H1 (cell line): Measurements from ENCODE around the gene ASB13. TPM values are rescaled to one million over a fixed set of nuclear protein-coding genes. Genes with fewer than 3 reads are reported as not detected.

Experiments
- ATF3 ChIP-seq: IDR thresholded peaks from 2 replicates; pipeline ENCODE4 v1.6.1; 2011; ENCODE audit warnings: low read depth, mild to moderate bottlenecking, low read length; ENCODE audit not compliant: insufficient read depth
- BRCA1 ChIP-seq: IDR thresholded peaks from 2 replicates; pipeline ENCODE4 v1.6.1; 2012; ENCODE audit warnings: low read depth, low read length, improper control_type of control experiment
- CHD2 ChIP-seq: IDR thresholded peaks from 2 replicates; pipeline ENCODE4 v1.6.1; 2012; ENCODE audit warnings: low read length, improper control_type of control experiment
- CREB1 ChIP-seq: IDR thresholded peaks from 2 replicates; pipeline ENCODE4 v1.6.1; 2012; ENCODE audit warnings: inconsistent platforms
- CTCF ChIP-seq, 3 experiments: IDR thresholded peaks; 1 replicate in 2 of 3; 2 replicates in 1 of 3; pipeline versions ENCODE4 v1.5.1 to v1.6.1; 2011; ENCODE audit warnings: low read length in 3 of 3, mild to moderate bottlenecking in 3 of 3, inconsistent platforms in 2 of 3, low read depth in 1 of 3, moderate library complexity in 1 of 3; ENCODE audit not compliant: insufficient read depth in 1 of 3; ENCODE audit errors: control extremely low read depth in 1 of 3
- FOSL1 ChIP-seq: IDR thresholded peaks from 2 replicates; pipeline ENCODE4 v1.6.1; 2011; ENCODE audit warnings: mild to moderate bottlenecking, low read depth, low read length, moderate library complexity; ENCODE audit not compliant: insufficient read depth
- HDAC2 ChIP-seq, 2 experiments: fragments of 300-600 bp in 1 of 2; sonication (generic) in 1 of 2; IDR thresholded peaks; 2 replicates each; pipeline ENCODE4 v1.6.1; 2011 to 2012; ENCODE audit warnings: low read depth in 2 of 2, low read length in 2 of 2, mild to moderate bottlenecking in 2 of 2, moderate library complexity in 2 of 2, borderline replicate concordance in 1 of 2, inconsistent platforms in 1 of 2
- JUND ChIP-seq: IDR thresholded peaks from 2 replicates; pipeline ENCODE4 v1.6.1; 2011; ENCODE audit warnings: mild to moderate bottlenecking, improper control_type of control experiment, low read length
- KDM1A ChIP-seq: fragments of 200-600, 300-600 bp; sonication (generic); IDR thresholded peaks from 2 replicates; pipeline ENCODE4 v1.7.1; 2016; ENCODE audit warnings: mild to moderate bottlenecking, low read length, borderline replicate concordance
- NRF1 ChIP-seq: IDR thresholded peaks from 2 replicates; pipeline ENCODE4 v1.6.1; 2011; ENCODE audit warnings: mild to moderate bottlenecking, low read depth, low read length, improper control_type of control experiment
- RNF2 ChIP-seq: fragments of 200-900, 300-1000 bp; sonication (generic); IDR thresholded peaks from 2 replicates; pipeline ENCODE4 v1.7.1; 2016; ENCODE audit warnings: borderline replicate concordance, low read depth, mild to moderate bottlenecking, antibody characterized with exemption, low read length; ENCODE audit not compliant: poor library complexity, severe bottlenecking; ENCODE audit errors: missing control alignments
- SIN3A ChIP-seq, 2 experiments: IDR thresholded peaks in 1 of 2; conservative IDR thresholded peaks in 1 of 2; 2 replicates each; pipeline ENCODE4 v1.6.1; 2011 to 2012; ENCODE audit warnings: low read length in 2 of 2, improper control_type of control experiment in 1 of 2, low read depth in 1 of 2, mild to moderate bottlenecking in 1 of 2
- SIRT6 ChIP-seq: IDR thresholded peaks from one replicate; pipeline ENCODE4 v1.7.1; 2012; ENCODE audit warnings: low read length, inconsistent platforms
- SP2 ChIP-seq: IDR thresholded peaks from 2 replicates; pipeline ENCODE4 v1.6.1; 2012; ENCODE audit warnings: mild to moderate bottlenecking, low read length, inconsistent platforms
- TAF1 ChIP-seq: IDR thresholded peaks from 2 replicates; pipeline ENCODE4 v1.6.1; 2011; ENCODE audit warnings: mild to moderate bottlenecking, low read depth, low read length
- TBP ChIP-seq: IDR thresholded peaks from 2 replicates; pipeline ENCODE4 v1.6.1; 2011; ENCODE audit warnings: low read depth, low read length, improper control_type of control experiment
- polyA plus RNA-seq, 7 experiments: library from polyadenylated mRNA; depleted of rRNA in 3 of 7; stranded (reverse) in 5 of 7; unstranded in 2 of 7; fragments of >200 nt in 5 of 7; fragments of 200-250 nt in 2 of 7; gene quantifications; 1 replicate in 5 of 7; 2 replicates in 1 of 7; 4 replicates in 1 of 7; pipeline versions ENCODE4 v1.2.1 to v1.2.3, GENCODE V29; 2011 to 2013; ENCODE audit warnings: missing spikeins in 2 of 7, mixed read lengths in 2 of 7
- total RNA-seq: library from RNA; stranded (reverse); fragmentation: NEBNext Ultra II Directional; extraction: Animal tissue kit (Norgen Biotek cat#: 25700); gene quantifications from 2 replicates; pipeline ENCODE4 v1.2.1, GENCODE V29; 2021
- TF ChIP-seq, protein P1 (sequence below): IDR thresholded peaks from 2 replicates; pipeline ENCODE4 v1.6.1; 2012; ENCODE audit warnings: low read length, inconsistent platforms
- TF ChIP-seq, protein P2 (sequence below): IDR thresholded peaks from 2 replicates; pipeline ENCODE4 v1.6.1; 2012; ENCODE audit warnings: inconsistent platforms

The ASB13 gene
- total and polyA plus RNA-seq, 2 of the 8 experiments (the other 6 are each of a cell fraction or from before 2014, with no cell fraction given), result 12.3 to 20.2 TPM

DNA sequence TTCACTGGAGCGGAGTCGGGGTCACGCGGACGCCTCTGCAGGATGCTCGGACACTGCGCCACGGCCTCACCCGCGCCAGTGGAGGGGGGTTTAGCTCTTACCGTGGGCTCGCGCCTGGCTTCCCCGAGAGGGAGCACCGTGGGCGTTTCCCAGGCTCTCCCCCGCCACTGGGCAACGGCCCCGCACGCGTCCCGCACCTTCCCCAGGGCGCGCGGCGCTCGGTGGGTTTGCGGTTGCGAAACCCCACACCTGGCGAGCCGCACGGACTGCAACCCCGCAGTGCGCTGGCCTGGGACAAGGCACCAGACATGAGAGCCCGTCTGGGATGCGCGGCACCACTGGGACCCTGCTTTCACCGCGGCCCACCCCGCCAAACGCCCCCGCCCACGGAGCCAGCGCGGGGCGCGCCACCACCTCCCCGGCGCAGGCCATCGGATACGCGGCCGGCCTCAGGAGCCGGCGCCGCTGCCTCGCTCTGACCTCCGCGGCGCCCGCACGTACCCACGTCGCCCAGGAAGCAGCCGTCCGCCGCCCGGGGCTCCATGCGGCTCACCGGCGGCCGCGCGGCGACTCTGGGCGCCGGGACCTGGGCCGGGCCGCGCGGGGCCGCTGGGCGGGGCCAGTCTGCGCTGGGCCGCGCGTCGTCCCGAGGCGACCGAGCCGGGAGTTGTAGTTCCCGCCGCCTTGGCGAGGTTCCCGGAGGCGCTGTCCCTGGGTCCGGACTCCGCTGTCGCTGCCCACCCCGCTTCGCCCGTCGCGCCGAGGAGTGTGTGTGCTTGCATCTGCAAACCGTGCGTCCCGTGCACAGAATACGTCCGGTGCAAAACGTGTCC lies at the start of gene ASB13 (continued):
- TF ChIP-seq ATF3 (no peak), FOSL1 (no peak), BRCA1 (no peak), SIN3A (conservative IDR thresholded peaks at IDR 0.05 in 1 of 2, IDR thresholded peaks at IDR 0.05 in 1 of 2; ENCODE audit: low read depth in 1 of 2, low read length in 2 of 2) (no peak; a peak in 1 of 4 replicates), KDM1A (no peak), TAF1 (peak; percentile 75), TBP (peak; percentile 16; the same call in 1 of the 2 replicates), CTCF (IDR thresholded peaks at IDR 0.05; ENCODE audit: control extremely low read depth in 1 of 3, insufficient read depth in 1 of 3, low read depth in 1 of 3, low read length in 3 of 3) (peak in 1 of 3 experiments; percentile 15; a peak in 1 of 4 replicates), RNF2 (no peak), SIRT6 (no peak), HDAC2 (IDR thresholded peaks at IDR 0.05; ENCODE audit: borderline replicate concordance in 1 of 2, low read depth in 2 of 2, low read length in 2 of 2) (no peak), CHD2 (peak; percentile 69; the same call in 1 of the 2 replicates), CREB1 (peak; percentile 94), SP2 (no peak), JUND (no peak), NRF1 (no peak)
- TF ChIP-seq, protein P1, sequence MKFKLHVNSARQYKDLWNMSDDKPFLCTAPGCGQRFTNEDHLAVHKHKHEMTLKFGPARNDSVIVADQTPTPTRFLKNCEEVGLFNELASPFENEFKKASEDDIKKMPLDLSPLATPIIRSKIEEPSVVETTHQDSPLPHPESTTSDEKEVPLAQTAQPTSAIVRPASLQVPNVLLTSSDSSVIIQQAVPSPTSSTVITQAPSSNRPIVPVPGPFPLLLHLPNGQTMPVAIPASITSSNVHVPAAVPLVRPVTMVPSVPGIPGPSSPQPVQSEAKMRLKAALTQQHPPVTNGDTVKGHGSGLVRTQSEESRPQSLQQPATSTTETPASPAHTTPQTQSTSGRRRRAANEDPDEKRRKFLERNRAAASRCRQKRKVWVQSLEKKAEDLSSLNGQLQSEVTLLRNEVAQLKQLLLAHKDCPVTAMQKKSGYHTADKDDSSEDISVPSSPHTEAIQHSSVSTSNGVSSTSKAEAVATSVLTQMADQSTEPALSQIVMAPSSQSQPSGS, result no peak
- TF ChIP-seq, protein P2, sequence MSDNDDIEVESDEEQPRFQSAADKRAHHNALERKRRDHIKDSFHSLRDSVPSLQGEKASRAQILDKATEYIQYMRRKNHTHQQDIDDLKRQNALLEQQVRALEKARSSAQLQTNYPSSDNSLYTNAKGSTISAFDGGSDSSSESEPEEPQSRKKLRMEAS, result peak; percentile 30; the same call in 1 of the 2 replicates
